ENCODE results near the gene LTB.
A peak's percentile ranks its signal among the peaks of the same experiment; 100 is the strongest.

The LTB gene, protein sequence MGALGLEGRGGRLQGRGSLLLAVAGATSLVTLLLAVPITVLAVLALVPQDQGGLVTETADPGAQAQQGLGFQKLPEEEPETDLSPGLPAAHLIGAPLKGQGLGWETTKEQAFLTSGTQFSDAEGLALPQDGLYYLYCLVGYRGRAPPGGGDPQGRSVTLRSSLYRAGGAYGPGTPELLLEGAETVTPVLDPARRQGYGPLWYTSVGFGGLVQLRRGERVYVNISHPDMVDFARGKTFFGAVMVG

DNA sequence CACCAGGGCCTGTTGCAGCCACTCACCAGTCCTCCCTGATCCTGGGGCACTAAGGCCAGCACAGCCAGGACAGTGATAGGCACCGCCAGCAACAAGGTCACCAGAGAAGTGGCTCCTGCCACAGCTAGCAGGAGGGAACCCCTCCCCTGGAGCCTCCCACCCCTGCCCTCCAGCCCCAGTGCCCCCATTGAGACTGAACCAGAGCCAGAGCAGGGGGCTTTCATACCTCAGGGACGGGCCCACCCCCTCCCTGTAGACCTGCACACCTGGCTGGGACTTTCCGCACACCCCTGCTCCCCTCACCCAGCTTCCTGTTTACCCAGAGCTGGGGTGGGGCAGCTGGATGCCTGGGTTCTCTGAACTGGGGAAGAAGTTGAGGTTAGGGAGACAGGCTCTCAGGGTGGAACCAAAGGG, at the start of gene LTB:
LTB (minus strand) TSS at position 195 of the 414 bp plus-strand sequence; CDS start at position 188, 7 bp downstream.
- no peak for DNase-seq (ENCODE audit: low read depth in 2 of 2)

DNA sequence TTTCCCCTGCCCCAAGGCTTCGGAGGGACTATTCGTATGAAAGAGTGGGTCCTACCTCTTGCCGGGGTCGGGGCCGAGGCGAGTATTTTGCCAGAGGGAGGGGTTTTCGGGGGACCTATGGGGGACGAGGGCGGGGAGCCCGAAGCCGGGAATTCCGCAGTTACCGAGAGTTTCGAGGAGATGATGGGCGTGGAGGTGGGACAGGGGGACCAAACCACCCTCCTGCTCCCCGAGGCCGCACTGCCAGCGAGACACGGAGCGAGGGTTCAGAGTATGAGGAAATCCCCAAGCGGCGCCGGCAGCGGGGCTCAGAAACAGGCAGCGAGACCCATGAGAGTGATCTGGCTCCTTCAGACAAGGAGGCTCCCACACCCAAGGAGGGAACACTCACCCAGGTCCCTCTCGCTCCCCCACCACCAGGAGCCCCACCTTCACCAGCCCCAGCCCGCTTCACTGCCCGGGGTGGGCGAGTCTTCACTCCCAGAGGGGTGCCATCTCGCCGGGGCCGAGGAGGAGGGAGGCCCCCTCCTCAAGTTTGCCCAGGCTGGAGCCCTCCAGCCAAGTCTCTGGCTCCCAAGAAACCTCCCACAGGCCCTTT, 49.6 kb upstream of the LTB start:
- DNase-seq (ENCODE audit: low read depth in 2 of 2) = no peak

DNA sequence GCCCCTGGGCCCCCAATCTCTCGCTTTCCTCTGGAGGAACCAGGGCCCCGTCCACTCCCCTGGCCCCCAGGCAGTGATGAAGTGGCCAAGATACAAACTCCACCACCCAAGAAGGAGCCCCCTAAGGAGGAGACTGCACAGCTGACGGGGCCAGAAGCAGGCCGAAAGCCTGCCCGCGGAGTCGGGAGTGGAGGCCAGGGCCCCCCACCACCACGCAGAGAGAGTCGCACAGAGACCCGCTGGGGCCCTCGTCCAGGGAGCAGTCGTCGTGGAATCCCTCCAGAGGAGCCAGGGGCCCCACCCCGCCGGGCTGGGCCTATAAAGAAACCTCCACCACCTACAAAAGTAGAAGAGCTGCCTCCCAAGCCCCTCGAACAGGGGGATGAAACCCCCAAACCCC, 49.0 kb upstream of the LTB start:
- no peak for DNase-seq (ENCODE audit: low read depth in 2 of 2)

DNA sequence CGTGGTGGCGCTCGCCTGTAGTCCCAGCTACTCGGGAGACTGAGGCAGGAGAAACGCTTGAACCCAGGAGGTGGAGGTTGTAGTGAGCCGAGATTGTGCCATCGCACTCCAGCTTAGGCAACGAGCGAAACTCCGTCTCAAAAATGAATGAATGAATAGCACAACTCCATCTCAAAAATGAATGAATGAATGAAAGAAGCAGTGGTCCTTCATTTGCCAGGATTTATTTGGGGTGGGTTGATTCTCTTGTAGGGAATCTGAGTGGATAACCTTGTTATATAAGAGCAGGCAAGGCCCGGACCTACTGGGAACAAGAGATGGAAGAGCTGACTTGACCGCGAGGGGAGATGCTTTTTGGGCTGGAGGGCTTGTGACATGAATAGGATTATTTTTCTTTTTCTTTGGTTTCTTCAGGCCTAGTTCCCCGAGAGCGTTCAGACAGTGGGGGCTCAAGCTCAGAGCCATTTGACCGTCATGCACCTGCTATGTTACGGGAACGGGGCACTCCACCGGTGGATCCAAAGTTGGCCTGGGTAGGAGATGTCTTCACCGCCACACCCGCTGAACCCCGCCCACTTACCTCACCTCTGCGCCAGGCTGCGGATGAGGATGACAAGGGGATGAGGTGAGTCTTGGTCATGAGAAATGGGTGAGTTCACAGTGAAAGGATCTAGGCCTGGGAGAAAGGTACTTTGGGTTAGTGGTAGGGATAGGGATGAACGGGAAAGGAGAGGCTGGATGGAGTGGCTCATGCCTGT, 48.1 kb upstream of the LTB start:
- no peak for DNase-seq (ENCODE audit: low read depth in 2 of 2)

DNA sequence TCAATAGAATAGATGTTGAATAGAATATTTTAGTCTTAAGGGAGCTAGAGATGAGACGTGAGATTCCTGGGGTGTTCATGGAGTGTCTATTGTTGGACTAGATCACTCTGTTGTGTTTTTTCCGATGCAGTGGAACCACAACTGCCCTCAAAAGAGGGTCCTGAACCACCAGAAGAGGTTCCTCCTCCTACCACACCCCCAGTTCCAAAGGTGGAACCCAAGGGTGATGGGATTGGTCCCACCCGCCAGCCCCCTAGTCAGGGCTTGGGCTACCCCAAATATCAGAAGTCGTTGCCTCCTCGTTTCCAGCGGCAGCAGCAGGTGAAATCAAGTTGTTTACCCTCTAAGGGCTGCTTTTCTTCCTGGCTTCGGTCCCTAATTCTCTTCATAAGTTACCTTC, 46.8 kb upstream of the LTB start:
- no peak for DNase-seq (ENCODE audit: low read depth in 2 of 2)

DNA sequence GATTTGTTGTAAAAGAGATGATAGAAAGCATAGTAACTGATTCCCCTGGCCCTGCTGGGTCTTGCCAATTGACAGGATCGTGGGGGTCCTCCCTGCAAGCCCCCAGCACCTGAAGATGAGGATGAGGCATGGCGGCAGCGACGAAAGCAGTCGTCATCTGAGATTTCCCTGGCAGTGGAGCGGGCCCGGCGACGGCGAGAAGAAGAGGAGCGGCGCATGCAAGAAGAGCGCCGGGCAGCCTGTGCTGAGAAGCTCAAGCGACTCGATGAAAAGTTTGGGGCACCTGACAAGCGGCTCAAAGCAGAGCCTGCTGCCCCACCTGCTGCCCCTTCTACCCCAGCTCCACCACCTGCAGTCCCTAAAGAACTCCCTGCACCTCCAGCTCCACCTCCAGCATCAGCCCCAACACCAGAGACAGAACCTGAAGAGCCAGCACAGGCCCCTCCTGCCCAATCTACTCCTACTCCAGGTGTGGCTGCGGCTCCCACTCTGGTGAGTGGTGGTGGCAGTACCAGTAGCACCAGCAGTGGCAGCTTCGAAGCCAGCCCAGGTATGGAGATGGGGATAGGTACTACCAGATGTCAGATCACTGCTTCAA, 45.6 kb upstream of the LTB start:
- no peak for DNase-seq (ENCODE audit: low read depth in 2 of 2)

DNA sequence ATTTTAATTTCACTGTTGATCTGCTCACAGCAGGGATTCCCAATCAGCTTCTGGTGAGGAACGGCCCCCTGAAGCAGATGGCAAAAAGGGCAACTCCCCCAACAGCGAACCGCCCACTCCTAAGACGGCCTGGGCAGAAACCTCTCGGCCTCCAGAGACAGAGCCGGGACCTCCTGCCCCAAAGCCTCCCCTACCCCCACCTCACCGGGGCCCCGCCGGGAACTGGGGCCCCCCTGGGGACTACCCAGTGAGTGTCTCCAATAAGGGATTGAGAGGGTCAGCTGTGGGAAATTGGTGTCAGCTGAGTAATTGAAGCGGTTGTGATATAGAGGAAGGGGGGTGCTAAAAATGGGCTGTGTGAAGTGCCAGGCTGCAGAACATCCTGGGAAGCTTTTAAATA, 44.7 kb upstream of the LTB start:
- DNase-seq (ENCODE audit: low read depth in 2 of 2) = no peak

DNA sequence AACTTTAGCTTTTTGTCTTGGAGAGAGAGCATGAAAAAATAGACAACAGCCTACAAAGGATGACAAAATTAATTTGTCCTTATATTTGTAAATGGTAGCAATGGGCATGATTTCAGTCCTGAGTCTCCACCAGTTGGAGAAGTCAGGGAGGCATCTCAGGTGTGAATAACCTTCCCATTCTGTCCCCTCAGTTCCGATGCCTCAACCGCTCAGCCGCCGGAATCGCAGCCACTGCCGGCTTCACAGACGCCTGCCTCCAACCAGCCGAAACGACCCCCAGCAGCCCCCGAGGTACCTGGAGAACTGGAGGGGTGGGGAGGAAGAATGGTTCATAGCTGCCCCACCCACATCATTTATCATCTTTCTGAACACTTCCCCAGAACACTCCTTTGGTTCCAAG, 41.8 kb upstream of the LTB start:
- DNase-seq (ENCODE audit: low read depth in 2 of 2) = no peak

DNA sequence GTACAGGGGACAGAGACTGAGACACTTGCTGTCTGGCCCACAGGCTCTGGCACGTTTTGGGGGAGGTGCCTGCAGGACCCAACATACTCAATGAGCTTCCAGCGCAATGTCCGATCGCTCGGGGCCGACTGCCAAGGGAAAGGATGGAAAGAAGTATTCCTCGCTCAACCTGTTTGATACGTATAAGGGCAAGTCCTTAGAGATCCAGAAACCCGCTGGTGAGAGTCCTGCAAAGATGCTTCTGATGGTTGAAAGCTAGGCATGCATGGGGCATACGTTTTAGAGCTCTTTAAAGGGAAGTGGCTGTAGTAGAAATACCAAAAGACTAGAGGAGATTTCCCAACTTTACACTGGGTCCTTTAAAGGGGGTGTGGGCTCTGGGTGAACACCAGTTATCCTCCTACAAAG, 40.5 kb upstream of the LTB start:
- no peak for DNase-seq (ENCODE audit: low read depth in 2 of 2)

DNA sequence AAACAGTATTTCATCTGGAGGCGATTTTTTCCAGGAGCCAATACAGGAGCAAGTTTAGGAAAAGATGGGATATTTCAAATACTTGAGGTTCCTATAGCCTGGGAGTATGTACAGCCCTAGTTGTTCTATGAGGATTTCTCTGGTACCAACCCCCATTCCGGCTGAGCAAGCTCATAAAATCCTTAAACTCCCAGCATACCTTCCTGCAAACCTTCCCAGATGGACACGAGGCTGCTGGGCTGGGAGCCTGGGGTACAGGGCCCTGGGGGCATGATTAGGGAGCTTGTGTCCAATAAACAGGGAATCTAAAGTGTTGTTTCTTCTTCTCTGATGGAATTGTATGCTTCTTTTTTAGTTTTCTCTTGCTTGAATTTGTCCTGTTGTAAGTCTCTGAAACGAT, 39.8 kb upstream of the LTB start:
- no peak for DNase-seq (ENCODE audit: low read depth in 2 of 2)

DNA sequence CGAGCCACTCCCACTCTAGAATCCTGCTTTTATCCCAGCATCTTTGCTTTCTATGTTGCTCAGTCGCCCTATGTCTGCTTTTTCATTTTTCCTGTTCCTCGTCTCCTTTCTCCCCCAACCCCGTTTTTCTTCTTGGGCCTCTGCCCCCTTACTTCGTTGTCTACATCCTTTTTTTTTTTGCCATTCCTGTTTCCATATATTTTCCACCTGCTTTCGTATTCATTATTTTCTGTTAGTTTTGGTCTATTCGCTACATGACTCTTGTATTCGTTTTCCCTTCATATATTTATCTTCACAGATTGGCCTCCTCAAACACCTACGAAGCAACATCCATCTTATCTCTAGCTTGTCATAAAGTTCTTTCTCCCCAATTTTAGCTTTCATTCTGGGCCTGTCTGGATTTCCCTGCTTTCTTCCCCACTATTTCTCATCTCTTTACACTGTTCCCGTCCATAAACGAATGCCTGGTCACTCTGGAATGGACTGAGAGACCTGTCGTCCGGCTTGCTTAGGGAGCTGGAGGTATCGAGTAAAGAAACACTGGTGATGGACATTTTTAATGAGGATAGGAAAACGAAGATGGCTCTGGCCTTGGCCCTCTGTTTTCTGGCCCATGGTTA, 39.2 kb upstream of the LTB start:
- no peak for DNase-seq (ENCODE audit: low read depth in 2 of 2)

DNA sequence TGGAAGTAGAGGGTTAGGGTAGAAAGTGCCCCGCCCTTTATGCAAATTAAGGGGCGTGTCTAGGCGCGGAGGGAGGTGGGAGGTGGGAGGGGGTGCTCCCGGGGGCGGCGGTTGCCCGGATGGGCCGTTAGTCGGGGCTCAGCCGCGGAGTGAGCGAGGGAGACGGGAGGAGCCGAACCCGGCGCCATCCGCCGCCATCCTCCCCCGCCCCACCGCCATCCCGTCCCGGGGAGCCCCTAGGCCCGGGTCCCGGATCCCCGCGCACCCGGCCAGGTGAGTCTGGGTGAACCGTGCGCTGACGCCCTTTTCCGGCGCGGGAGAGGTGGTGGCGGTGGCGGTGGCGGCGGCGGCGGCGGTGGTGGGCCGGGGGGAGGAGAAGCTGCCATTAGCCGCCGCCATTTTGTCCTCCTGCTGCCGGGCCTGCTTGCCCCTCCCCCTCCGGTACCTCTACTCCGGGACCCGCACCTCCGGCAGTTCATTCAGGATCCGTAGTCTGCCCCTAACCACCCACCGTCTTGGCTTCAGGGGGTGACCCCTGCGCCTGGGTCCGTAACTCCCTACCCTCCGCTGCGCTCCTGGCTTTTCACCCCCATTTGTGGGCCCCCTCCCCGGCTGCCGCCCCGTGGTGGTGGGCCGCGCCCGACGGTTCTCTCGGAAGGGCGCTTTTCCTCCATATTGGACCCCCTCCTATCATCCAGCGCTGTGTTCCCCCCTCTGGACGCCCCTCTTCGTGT, 38.5 kb upstream of the LTB start, which contains the start of gene PRRC2A:
PRRC2A (plus strand) TSS at position 130 of the 734 bp plus-strand sequence. CDS start 2,075 bp downstream, outside the sequence.
- DNase-seq (ENCODE audit: low read depth in 2 of 2) = peak in 1 of 2 donors; percentile 93

DNA sequence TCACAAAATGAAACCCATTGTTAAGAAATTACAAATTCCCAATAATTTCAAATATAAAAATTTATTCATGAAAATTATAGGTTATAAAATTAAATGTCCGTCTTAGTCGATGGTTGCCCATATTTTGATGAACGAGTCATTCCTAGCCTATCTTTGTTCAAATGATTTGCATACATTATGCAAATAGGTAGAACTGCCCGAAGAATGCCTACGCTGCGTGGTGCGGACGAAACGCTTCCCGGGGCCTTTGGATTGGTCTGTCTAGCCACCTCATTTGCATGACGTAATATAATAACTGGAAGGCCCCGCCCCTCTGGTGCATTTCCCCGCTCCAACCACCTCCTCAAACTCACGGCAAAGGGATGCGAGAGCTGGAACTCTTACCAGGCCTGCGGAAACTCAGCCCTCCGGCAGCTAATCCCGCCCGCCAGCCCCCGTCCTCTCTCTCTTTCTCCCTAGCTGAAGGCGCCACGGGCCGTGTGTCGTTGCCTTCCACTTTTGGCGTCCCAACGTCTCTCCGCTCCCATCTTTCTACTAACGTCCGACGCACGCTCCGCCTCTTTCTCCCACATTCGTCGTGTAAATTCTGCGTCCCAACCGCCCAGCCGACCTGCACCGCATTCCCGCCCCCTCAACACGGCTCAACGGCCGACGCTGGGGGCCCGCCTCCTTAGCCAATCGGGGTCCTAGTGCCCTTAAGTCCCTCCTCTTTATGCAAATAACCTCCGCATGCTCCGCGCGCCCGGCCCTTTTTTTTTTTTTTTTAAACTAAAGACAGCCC, 37.8 kb upstream of the LTB start:
- peak; percentile 96 to 97 for DNase-seq (ENCODE audit: low read depth in 2 of 2)

DNA sequence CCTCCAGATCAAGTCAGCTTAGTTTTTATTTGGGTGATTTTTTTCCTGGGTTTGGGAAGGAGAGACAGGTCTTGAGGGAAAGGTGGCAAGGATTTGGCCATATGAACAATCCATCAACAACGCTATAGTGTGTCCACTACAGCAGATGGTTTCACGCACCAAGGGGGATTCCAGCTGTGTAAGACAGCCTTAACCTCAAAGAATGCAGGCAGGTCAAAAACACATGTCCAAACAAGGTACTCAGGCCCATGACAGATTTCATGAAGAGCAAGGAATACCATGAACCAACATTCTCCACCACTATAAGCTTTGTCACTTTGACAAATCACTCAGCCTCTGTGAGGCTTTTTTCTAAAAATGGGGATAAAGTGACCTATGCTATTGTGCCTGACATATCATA, 34.8 kb upstream of the LTB start:
- no peak for DNase-seq (ENCODE audit: low read depth in 2 of 2)

DNA sequence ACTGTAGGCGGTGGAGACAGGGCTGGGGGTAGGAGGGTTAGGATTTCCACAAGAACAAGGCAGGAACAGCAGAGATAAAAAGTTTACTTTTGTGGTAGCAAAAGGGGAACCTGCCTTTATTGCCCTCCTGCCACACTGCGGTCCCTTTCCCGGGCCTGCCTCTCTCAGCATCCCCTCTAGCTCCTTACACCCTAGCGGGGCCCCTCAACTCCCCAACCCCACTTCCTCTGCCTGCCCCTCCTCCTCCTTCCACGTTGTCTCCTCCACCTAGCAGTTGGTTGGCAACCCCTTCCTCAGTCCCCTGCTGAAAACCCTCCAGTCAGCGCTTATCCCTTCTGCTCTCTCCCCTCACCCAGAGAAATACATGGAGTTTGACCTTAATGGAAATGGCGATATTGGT, 33.5 kb upstream of the LTB start:
- no peak for DNase-seq (ENCODE audit: low read depth in 2 of 2)

DNA sequence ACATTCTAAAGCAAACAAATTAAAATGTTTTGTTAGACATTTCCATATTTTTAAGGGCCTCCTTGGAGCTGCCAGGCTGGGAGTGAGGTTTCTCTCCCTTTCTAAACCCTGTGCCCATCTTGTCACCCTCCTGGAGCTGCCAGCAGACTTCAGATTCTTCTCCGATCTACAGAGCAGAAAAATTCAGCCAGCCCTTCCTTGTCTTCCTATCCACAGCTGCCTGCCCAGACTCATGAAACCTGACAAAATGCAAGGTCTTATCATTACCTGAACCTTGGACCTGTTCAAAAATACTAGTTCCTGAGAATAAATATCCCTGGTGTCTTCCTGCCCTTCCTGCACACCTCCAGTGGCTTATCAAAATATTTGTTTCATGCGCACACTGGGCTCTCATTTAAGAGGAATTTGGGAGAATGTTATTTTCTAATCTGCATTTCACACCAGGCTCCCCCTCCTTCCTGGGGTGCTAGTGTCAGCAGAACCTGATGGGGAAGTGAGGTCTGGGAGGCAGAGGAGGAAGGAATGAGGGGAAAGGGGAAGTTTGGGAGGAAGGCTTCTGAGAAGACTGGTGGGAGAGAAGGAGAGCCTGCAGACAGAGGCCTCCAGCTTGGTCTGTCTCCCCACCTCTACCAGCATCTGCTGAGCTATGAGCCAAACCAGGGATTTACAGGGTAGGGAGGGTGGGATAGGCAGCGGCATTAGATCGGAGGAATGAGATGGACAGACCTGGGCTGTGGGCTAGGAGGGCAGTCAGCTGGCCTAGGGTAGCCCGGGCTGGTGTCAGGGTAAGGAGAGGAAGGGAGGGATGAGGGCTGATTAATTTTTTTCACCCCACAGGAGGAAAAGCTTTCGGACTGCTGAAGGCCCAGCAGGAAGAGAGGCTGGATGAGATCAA, 32.7 kb upstream of the LTB start, which contains the start of gene AIF1:
AIF1 (plus strand) TSS at position 551 of the 895 bp plus-strand sequence; CDS start at position 647, 96 bp downstream.
- no peak for DNase-seq (ENCODE audit: low read depth in 2 of 2)

DNA sequence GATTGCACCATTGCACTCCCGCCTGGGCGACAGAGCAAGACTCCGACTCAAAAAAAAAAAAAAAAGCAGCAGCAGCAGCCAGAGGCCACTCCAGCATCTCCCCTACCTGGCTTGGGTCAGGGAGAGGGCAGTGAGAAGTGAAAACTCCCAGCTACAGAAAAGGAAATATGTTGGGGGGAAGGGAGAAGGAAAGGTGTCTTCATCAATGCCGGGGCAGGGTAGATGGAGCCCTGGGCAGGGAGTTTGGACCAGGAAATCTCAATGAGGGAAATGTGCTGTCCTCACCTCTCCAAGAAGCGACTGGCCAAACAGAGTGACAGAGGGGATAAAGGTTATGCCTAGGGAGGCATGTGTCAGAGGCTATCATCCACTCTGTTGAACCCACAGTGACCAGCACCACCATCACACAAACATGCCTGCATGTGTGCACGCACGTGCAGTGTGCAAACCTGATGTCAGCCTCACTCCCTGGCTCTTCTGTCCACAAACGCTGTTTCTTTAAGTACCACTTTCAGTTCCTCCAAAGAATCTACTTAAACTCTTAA, 31.9 kb upstream of the LTB start:
- DNase-seq (ENCODE audit: low read depth in 2 of 2) = no peak

DNA sequence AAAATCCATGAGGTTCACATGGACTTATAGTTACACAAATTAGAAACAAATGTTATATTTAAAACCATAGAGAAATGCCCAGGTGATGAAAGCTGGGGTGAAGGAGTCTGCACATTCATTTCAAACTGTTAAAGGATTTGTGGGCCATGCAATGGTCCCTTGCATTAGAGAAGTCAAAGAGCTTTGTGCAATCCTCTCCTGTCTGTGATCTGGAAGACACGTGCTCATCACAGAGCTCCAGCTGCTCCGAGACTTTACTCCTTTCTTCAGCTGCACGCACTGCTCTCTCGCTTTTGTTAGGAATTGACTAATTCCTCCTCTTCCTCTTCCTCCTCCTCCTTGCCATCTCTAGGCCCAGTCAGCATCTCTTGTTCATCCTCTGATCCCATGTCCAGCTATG, 28.7 kb upstream of the LTB start:
- DNase-seq (ENCODE audit: low read depth in 2 of 2) = no peak

All from stimulated activated CD8-positive, alpha-beta memory T cell treated with anti-CD3 and anti-CD28 coated beads, Interleukin-15, amount 100 ng/mL, for 48 hours (primary cell).